K562 (cell line): ENCODE results near the gene NRXN3. TPM values are rescaled to one million over a fixed set of nuclear protein-coding genes. Genes with fewer than 3 reads are reported as not detected.

Source experiments
- ATAC-seq: fragments of 200-7000 bp; cut with Tn5 transposase; 3 replicates; pipeline ENCODE4 v1.9.1; 2020; ENCODE audit warnings: moderate library complexity
- BruUV-seq: library from RNA; stranded (reverse); fragments of 400-500 nt; replicated peaks from 2 replicates; lab custom pipeline; 2021; lab: Mats Ljungman, UMichigan
- CTCF ChIA-PET: fragments of 300-600 bp; formaldehyde crosslinking; extraction: SDS; loops from one replicate; lab custom pipeline; 2021; ENCODE audit warnings: low intra/inter-chr PET ratio; lab: Yijun Ruan, JAX
- POLR2A ChIA-PET: fragments of 300-600, 350-650 bp; sonication (Branson Sonifier 250); formaldehyde crosslinking; extraction: SDS; loops from one replicate; lab custom pipeline; 2021; ENCODE audit warnings: antibody characterized with exemption, inconsistent platforms; lab: Yijun Ruan, JAX
- DNase-seq, 4 experiments: peaks; one replicate each; pipeline versions ENCODE4 v3.0.0 to v3.0.0-alpha.2; 2011 to 2018; ENCODE audit warnings: low spot score in 3 of 4, mixed read lengths in 3 of 4; ENCODE audit errors: extremely low read depth in 1 of 4
- FAIRE-seq: peaks from 2 replicates; lab custom pipeline; 2011; peaks lifted over from hg19 to GRCh38; lab: Jason Lieb, UNC
- H2AFZ ChIP-seq: 2 replicates; pipeline ENCODE4 v1.6.0; 2011; ENCODE audit warnings: low read depth, low read length, control low read depth, inconsistent platforms
- H3K27ac ChIP-seq: fragments of 200-600 bp; 3 replicates; pipeline ENCODE4 v1.8.0; 2011; ENCODE audit warnings: low read depth, mild to moderate bottlenecking, control low read depth, inconsistent platforms, low read length, moderate library complexity, mixed read lengths; ENCODE audit errors: extremely low read depth
- H3K27me3 ChIP-seq, 2 experiments: fragments of 300-600 bp in 1 of 2; 2 replicates in 1 of 2; 3 replicates in 1 of 2; pipeline versions ENCODE4 v1.6.0 to v1.8.0; 2011; ENCODE audit warnings: inconsistent platforms in 2 of 2, low read length in 2 of 2, mild to moderate bottlenecking in 1 of 2, mixed read lengths in 1 of 2, moderate library complexity in 1 of 2; ENCODE audit not compliant: control insufficient read depth in 2 of 2, insufficient read depth in 2 of 2
- H3K36me3 ChIP-seq: fragments of 300-600 bp; 3 replicates; pipeline ENCODE4 v1.8.0; 2011; ENCODE audit warnings: mild to moderate bottlenecking, low read length, inconsistent platforms; ENCODE audit not compliant: control insufficient read depth, insufficient read depth
- H3K4me1 ChIP-seq, 2 experiments: fragments of 200-600 bp in 1 of 2; replicated peaks in 1 of 2; 2 replicates in 1 of 2; 3 replicates in 1 of 2; pipeline versions ENCODE4 v1.5.1 to v1.8.0; 2011; ENCODE audit warnings: inconsistent platforms in 2 of 2, low read length in 2 of 2, mild to moderate bottlenecking in 1 of 2, mixed read lengths in 1 of 2, moderate library complexity in 1 of 2; ENCODE audit not compliant: control insufficient read depth in 2 of 2, insufficient read depth in 2 of 2
- H3K4me2 ChIP-seq: 2 replicates; pipeline ENCODE4 v1.6.1; 2011; ENCODE audit warnings: low read length, control low read depth, inconsistent platforms, mixed read lengths; ENCODE audit not compliant: insufficient read depth
- H3K4me3 ChIP-seq: fragments of 200-600 bp; sonication (generic), shearing (Covaris generic); 2 replicates; pipeline ENCODE4 v1.5.1; 2016; ENCODE audit warnings: control low read depth, inconsistent platforms
- H3K79me2 ChIP-seq: fragments of 200-600 bp; 3 replicates; pipeline ENCODE4 v1.8.0; 2011; ENCODE audit warnings: low read length, inconsistent platforms; ENCODE audit not compliant: control insufficient read depth, insufficient read depth
- H3K9ac ChIP-seq, 2 experiments: 2 replicates each; pipeline versions ENCODE4 v1.6.0 to v1.6.1; 2011; ENCODE audit warnings: low read depth in 2 of 2, low read length in 2 of 2, control low read depth in 1 of 2, inconsistent platforms in 1 of 2, mild to moderate bottlenecking in 1 of 2, mixed read lengths in 1 of 2; ENCODE audit not compliant: insufficient read depth in 1 of 2
- H3K9me1 ChIP-seq: one replicate; pipeline ENCODE4 v1.6.0; 2011; ENCODE audit warnings: inconsistent platforms, mild to moderate bottlenecking, low read length, moderate library complexity; ENCODE audit not compliant: control insufficient read depth, insufficient read depth
- H3K9me3 ChIP-seq: replicated peaks from 2 replicates; pipeline ENCODE4 v1.5.1; 2011; ENCODE audit warnings: low read depth, low read length, inconsistent platforms; ENCODE audit not compliant: control insufficient read depth, insufficient read depth
- H4K20me1 ChIP-seq: replicated peaks from 2 replicates; pipeline ENCODE4 v1.6.1; 2011; ENCODE audit warnings: low read length, inconsistent platforms, mixed read lengths; ENCODE audit not compliant: control insufficient read depth, insufficient read depth
- ATF6 ChIP-seq: sonication (generic); formaldehyde crosslinking; IDR thresholded peaks from 2 replicates; pipeline ENCODE4 v1.4.0; 2020; ENCODE audit warnings: mild to moderate bottlenecking, missing genetic modification reagents
- CGGBP1 ChIP-seq: fragments of 250-450 bp; sonication (Bioruptor Pico); IDR thresholded peaks from 2 replicates; pipeline ENCODE4 v1.9.0; 2021; ENCODE audit warnings: mild to moderate bottlenecking
- FOXK1 ChIP-seq: sonication (generic); formaldehyde crosslinking; IDR thresholded peaks from 2 replicates; pipeline ENCODE4 v1.8.0; 2022; ENCODE audit warnings: missing genetic modification reagents, mild to moderate bottlenecking, borderline replicate concordance
- GATAD2B ChIP-seq: fragments of 450-650 bp; IDR thresholded peaks from 2 replicates; pipeline ENCODE4 v1.6.1; 2017; ENCODE audit warnings: mild to moderate bottlenecking, borderline replicate concordance
- GTF2E2 ChIP-seq: fragments of 200-800 bp; sonication (Bioruptor generic); IDR thresholded peaks from 2 replicates; pipeline ENCODE4 v1.6.1; 2016; ENCODE audit warnings: missing genetic modification characterization, missing compliant biosample characterization
- HBP1 ChIP-seq: fragments of 450-650 bp; formaldehyde crosslinking; IDR thresholded peaks from 2 replicates; pipeline ENCODE4 v1.4.0; 2022; ENCODE audit warnings: missing genetic modification characterization
- HNRNPUL1 ChIP-seq: fragments of 200-400 bp; formaldehyde crosslinking; IDR thresholded peaks from 2 replicates; pipeline ENCODE4 v1.6.1; 2017; ENCODE audit warnings: low read length
- KAT2B ChIP-seq: IDR thresholded peaks from one replicate; pipeline ENCODE4 v1.6.1; 2012; ENCODE audit warnings: low read depth, mild to moderate bottlenecking, control low read depth, inconsistent platforms, low read length, moderate library complexity
- TCF3 ChIP-seq: sonication (generic); formaldehyde crosslinking; IDR thresholded peaks from 2 replicates; pipeline ENCODE4 v1.4.0; 2020; ENCODE audit warnings: mild to moderate bottlenecking, missing genetic modification reagents
- TEAD1 ChIP-seq, 2 experiments: fragments of 450-650 bp in 1 of 2; sonication (generic) in 1 of 2; formaldehyde crosslinking; IDR thresholded peaks; 2 replicates each; pipeline versions ENCODE4 v1.4.0 to v1.8.0; 2020 to 2022; ENCODE audit warnings: mild to moderate bottlenecking in 2 of 2, missing genetic modification reagents in 1 of 2
- TSC22D4 ChIP-seq: fragments of 450-650 bp; IDR thresholded peaks from 2 replicates; pipeline ENCODE4 v1.6.1; 2016; ENCODE audit warnings: missing genetic modification characterization, missing biosample characterization, control low read depth
- ZBTB1 ChIP-seq: sonication (generic); formaldehyde crosslinking; IDR thresholded peaks from 2 replicates; pipeline ENCODE4 v1.8.1; 2023; ENCODE audit warnings: missing genetic modification reagents, low read depth, mild to moderate bottlenecking, borderline replicate concordance
- ZNF431 ChIP-seq: sonication (generic); formaldehyde crosslinking; IDR thresholded peaks from 2 replicates; pipeline ENCODE4 v1.8.0; 2022; ENCODE audit warnings: mild to moderate bottlenecking, missing genetic modification reagents
- ZNF518B ChIP-seq: fragments of 250-450 bp; sonication (Bioruptor Pico); IDR thresholded peaks from 2 replicates; pipeline ENCODE4 v1.5.0; 2021; ENCODE audit warnings: mild to moderate bottlenecking, moderate library complexity
- ZNF780A ChIP-seq: fragments of 250-450 bp; sonication (Bioruptor Pico); IDR thresholded peaks from 2 replicates; pipeline ENCODE4 v1.5.0; 2021; ENCODE audit warnings: mild to moderate bottlenecking
- ZZZ3 ChIP-seq: fragments of 450-650 bp; IDR thresholded peaks from 2 replicates; pipeline ENCODE4 v1.6.1; 2016; ENCODE audit warnings: antibody characterized with exemption, mild to moderate bottlenecking, moderate library complexity
- WGBS: fragments of 100-300 bp; shearing (Covaris generic); methylation state at CpG from one replicate; pipeline ENCODE4 v1.1.6; 2016; ENCODE audit warnings: low coverage, mixed read lengths; ENCODE audit not compliant: insufficient coverage; ENCODE audit errors: missing lambda C conversion rate; 5-methylcytosine and 5-hydroxymethylcytosine counted together
- in situ Hi-C: fragments of 300-500 bp; cut with MboI; formaldehyde crosslinking; loops from 4 replicates; pipeline ENCODE4 v1.15.0; 2018; ENCODE audit warnings: inconsistent platforms, mixed read lengths
- intact Hi-C: fragments of 100-400 bp; cut with micrococcal nuclease; formaldehyde crosslinking; loops from 2 replicates; pipeline ENCODE4 v1.14.2; 2022
- polyA plus RNA-seq, 8 experiments: library from polyadenylated mRNA; depleted of rRNA in 4 of 8; stranded (reverse) in 5 of 8; unstranded in 3 of 8; fragments of >200 nt; fragmentation: Nextera tagmentation in 2 of 8; fragmentation: Illumina TruSeq in 1 of 8; extraction: Ambion mirVana in 2 of 8; extraction: Trizol in 1 of 8; gene quantifications; 2 replicates each; pipeline versions ENCODE4 v1.2.1 to v1.2.3, GENCODE V29; 2011 to 2014; ENCODE audit warnings: inconsistent platforms in 1 of 8, missing spikeins in 1 of 8
- total RNA-seq, 7 experiments: library from RNA; depleted of rRNA in 6 of 7; stranded (reverse); fragments of >200 nt in 6 of 7; fragmentation: Illumina TruSeq in 2 of 7; extraction: Trizol in 2 of 7; gene quantifications; 2 replicates each; pipeline versions ENCODE4 v1.2.1 to v1.2.3, GENCODE V29; 2011 to 2021; ENCODE audit warnings: low replicate concordance in 1 of 7

NRXN3 gene
- total and polyA plus RNA-seq, 9 of the 15 experiments (the other 6 are each of a cell fraction or from before 2014, with no cell fraction given), result 0.09 TPM; not detected in 8

GRCh38 chr14:78790271-78790670 lies 620.1 kb downstream of the NRXN3 start (continued):
- no peak for TF ChIP-seq HBP1 (CRISPR knock-in tag)
- TF ChIP-seq ZZZ3, result no peak
- TF ChIP-seq HNRNPUL1, result no peak
- no peak for TF ChIP-seq ZBTB1 (CRISPR knock-in tag)
- TF ChIP-seq TEAD1 (CRISPR knock-in tag; IDR thresholded peaks at IDR 0.05), result no peak
- no peak for TF ChIP-seq TCF3 (CRISPR knock-in tag)
- TF ChIP-seq KAT2B, result no peak

- POLR2A ChIA-PET, result no interaction called here
- in situ Hi-C loops, result no loop called here
- BruUV-seq, result no TSS peak
- Histone ChIP-seq H3K27me3 (no peaks in the 10 kb centered on the region), H3K27ac (no peak overlapping the region), H3K9ac (no peak overlapping the region), H3K4me2 (no peak overlapping the region), H3K79me2 (no peaks in the 10 kb centered on the region), H3K4me1 (no peaks in the 10 kb centered on the region), H3K4me3 (no peak overlapping the region), H2AFZ (no peak overlapping the region), H4K20me1 (no peaks in the 10 kb centered on the region), H3K9me3 (no peaks in the 10 kb centered on the region), H3K9me1 (no peaks in the 10 kb centered on the region), H3K36me3 (no peaks in the 10 kb centered on the region)
- WGBS, result 0% methylated on average over 4 of the region's 5 CpGs
- no peak for FAIRE-seq
- CTCF ChIA-PET, result no interaction called here
- no peak for ATAC-seq
- no peak for DNase-seq
- intact Hi-C loops, result no loop called here
- TF ChIP-seq GTF2E2 (tag) (no peak), ATF6 (CRISPR knock-in tag) (no peak), FOXK1 (CRISPR knock-in tag) (no peak), ZNF780A (CRISPR knock-in tag) (no peak), ZNF431 (CRISPR knock-in tag) (no peak), CGGBP1 (CRISPR knock-in tag) (no peak), ZNF518B (CRISPR knock-in tag) (no peak), GATAD2B (no peak), TSC22D4 (no peak)
These were observed 628.6 kb downstream of the NRXN3 start for GRCh38 chr14:78798757-78799156.
